HEK293T (cell line): ENCODE data around the gene EDN3.

ENCODE experiments used
- ARNT ChIP-seq: fragments of 450-650 bp; IDR thresholded peaks from 2 replicates; pipeline ENCODE4 v1.6.1; 2017; ENCODE audit warnings: mild to moderate bottlenecking
- BHLHE40 ChIP-seq: fragments of 450-650 bp; IDR thresholded peaks from 2 replicates; pipeline ENCODE4 v1.6.1; 2016; ENCODE audit warnings: mild to moderate bottlenecking, moderate library complexity, borderline replicate concordance
- ELF4 ChIP-seq: fragments of 450-650 bp; IDR thresholded peaks from 2 replicates; pipeline ENCODE4 v1.6.1; 2017; ENCODE audit warnings: antibody characterized with exemption
- FOXM1 ChIP-seq: fragments of 450-650 bp; IDR thresholded peaks from 2 replicates; pipeline ENCODE4 v1.6.1; 2017; ENCODE audit warnings: mild to moderate bottlenecking, borderline replicate concordance
- L3MBTL2 ChIP-seq: fragments of 450-650 bp; conservative IDR thresholded peaks from 2 replicates; pipeline ENCODE4 v1.6.1; 2016; ENCODE audit warnings: mild to moderate bottlenecking
- SP1 ChIP-seq: fragments of 450-650 bp; IDR thresholded peaks from 2 replicates; pipeline ENCODE4 v1.6.1; 2017
- SUZ12 ChIP-seq: fragments of 450-650 bp; IDR thresholded peaks from 2 replicates; pipeline ENCODE4 v1.6.1; 2016; ENCODE audit warnings: mild to moderate bottlenecking

DNA sequence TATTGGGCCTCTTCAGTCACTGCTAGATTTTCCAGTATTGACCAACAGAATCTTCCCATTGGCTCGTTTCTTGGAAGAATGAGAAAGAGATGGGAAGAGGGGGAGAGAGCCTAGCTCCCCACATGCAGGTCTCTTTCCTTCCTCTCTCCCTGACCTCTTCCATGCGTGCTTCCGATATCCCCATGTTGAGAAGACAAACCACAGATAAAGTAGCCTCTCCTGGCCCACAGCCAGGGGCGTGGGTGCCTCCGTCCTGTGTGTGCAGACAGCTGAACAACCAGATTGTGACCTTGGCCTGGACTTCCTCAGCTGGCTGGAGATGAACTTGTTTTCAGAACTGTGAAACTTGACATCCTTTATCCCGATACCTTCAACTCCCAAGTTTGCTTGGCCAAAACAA, 71.0 kb downstream of the EDN3 start:
- no peak for TF ChIP-seq BHLHE40
- TF ChIP-seq ELF4: no peak
- TF ChIP-seq SP1: no peak
- TF ChIP-seq FOXM1: no peak
- TF ChIP-seq ARNT: no peak
- TF ChIP-seq L3MBTL2: no peak
- TF ChIP-seq SUZ12: no peak
